ENCODE data around the gene KLK13. TPM values are rescaled to one million over a fixed set of nuclear protein-coding genes. Genes with fewer than 3 reads are reported as not detected.

KLK13 gene
- polyA plus RNA-seq (ENCODE audit: insufficient read length in 3 of 3) = under 1 TPM; 0.24 to 0.65 (median 0.53) TPM
- long read RNA-seq, donor 1 = 0 reads
- long read RNA-seq, donor 2 = 0 reads
- long read RNA-seq, donor 3 = 0 reads
- long read RNA-seq, donor 4 = 0 reads
- long read RNA-seq, donor 5, partial matches to known transcripts = 0 of 1 reads
- long read RNA-seq, donor 5, other reads (novel, unspliced or antisense) = 0 of 1 reads
- long read RNA-seq, donor 6 = 0 reads
- long read RNA-seq, donor 7 = 0 reads
- long read RNA-seq, donor 8 = 0 reads
- long read RNA-seq, donor 9 = 0 reads
- long read RNA-seq, donor 10 = 0 reads
- long read RNA-seq, donor 11 = 0 reads
- long read RNA-seq, donor 12 = 0 reads
- long read RNA-seq, donor 13 = 0 reads
- long read RNA-seq, donor 14 = 0 reads
- long read RNA-seq, donor 15, partial matches to known transcripts = 0 of 1 reads
- long read RNA-seq, donor 15, other reads (novel, unspliced or antisense) = 0 of 1 reads
- long read RNA-seq, donor 16 = 0 reads

- no peak for DNase-seq
These were observed at the start of gene KLK13 for GRCh38 chr19:51064534-51065220. TSS of gene KLK13 (minus strand) at chr19:51065092. CDS start at chr19:51065067, 25 bp downstream.

GRCh38 chr19:51114087-51114729, 49.3 kb upstream of the KLK13 start:
- no peak for DNase-seq

GRCh38 chr19:51111606-51112005, 46.7 kb upstream of the KLK13 start:
- no peak for DNase-seq

- no peak for DNase-seq
These were observed 45.7 kb upstream of the KLK13 start for GRCh38 chr19:51110666-51110971.

- DNase-seq = no peak
These were observed 43.9 kb upstream of the KLK13 start for GRCh38 chr19:51108805-51109146.

- peak; percentile 99 for DNase-seq
These were observed 43.3 kb upstream of the KLK13 start, which contains the start of gene CTU1 for GRCh38 chr19:51108066-51108804. TSS of gene CTU1 (minus strand) at chr19:51108409. CDS start at chr19:51104569, 3,840 bp downstream.

- no peak for DNase-seq
These were observed 42.6 kb upstream of the KLK13 start for GRCh38 chr19:51107406-51108065.

GRCh38 chr19:51103926-51104341, 39.0 kb upstream of the KLK13 start:
- DNase-seq = no peak

GRCh38 chr19:51102991-51103390, 38.1 kb upstream of the KLK13 start:
- DNase-seq = no peak

- DNase-seq = no peak
These were observed 36.4 kb upstream of the KLK13 start for GRCh38 chr19:51101171-51101865.

- DNase-seq = no peak
These were observed 35.7 kb upstream of the KLK13 start for GRCh38 chr19:51100601-51101000.

GRCh38 chr19:51099047-51099382, 34.1 kb upstream of the KLK13 start:
- no peak for DNase-seq

- DNase-seq = peak; percentile 54
These were observed 33.6 kb upstream of the KLK13 start for GRCh38 chr19:51098365-51099046.

- DNase-seq = no peak
These were observed 32.9 kb upstream of the KLK13 start for GRCh38 chr19:51097796-51098195.

GRCh38 chr19:51097166-51097738, 32.4 kb upstream of the KLK13 start:
- no peak for DNase-seq

GRCh38 chr19:51096473-51097165, 31.7 kb upstream of the KLK13 start:
- no peak for DNase-seq

GRCh38 chr19:51094696-51095279, 29.9 kb upstream of the KLK13 start:
- no peak for DNase-seq

GRCh38 chr19:51093510-51094345, 28.8 kb upstream of the KLK13 start:
- DNase-seq = no peak
